ENCODE measurements around the gene CHD6. TPM values are rescaled to one million over a fixed set of nuclear protein-coding genes. Genes with fewer than 3 reads are reported as not detected.

The CHD6 gene
- total and polyA plus RNA-seq, 2 of the 13 experiments (the other 11 are each of a cell fraction or from before 2014, with no cell fraction given) = 14.4 to 52.0 TPM

- TF ChIP-seq ZBTB44 (CRISPR knock-in tag; IDR thresholded peaks at IDR 0.05) = 0 out of 2 replicates have a peak, but pooled peaks have one; percentile 63
- TF ChIP-seq NFIB (CRISPR knock-in tag; IDR thresholded peaks at IDR 0.05; ENCODE audit: borderline replicate concordance) = no peak
- TF ChIP-seq EED (CRISPR knock-in tag; IDR thresholded peaks at IDR 0.05) = 0 out of 2 replicates have a peak, but pooled peaks have one; percentile 38
- TF ChIP-seq, protein P1, sequence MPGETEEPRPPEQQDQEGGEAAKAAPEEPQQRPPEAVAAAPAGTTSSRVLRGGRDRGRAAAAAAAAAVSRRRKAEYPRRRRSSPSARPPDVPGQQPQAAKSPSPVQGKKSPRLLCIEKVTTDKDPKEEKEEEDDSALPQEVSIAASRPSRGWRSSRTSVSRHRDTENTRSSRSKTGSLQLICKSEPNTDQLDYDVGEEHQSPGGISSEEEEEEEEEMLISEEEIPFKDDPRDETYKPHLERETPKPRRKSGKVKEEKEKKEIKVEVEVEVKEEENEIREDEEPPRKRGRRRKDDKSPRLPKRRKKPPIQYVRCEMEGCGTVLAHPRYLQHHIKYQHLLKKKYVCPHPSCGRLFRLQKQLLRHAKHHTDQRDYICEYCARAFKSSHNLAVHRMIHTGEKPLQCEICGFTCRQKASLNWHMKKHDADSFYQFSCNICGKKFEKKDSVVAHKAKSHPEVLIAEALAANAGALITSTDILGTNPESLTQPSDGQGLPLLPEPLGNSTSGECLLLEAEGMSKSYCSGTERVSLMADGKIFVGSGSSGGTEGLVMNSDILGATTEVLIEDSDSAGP (CRISPR knock-in tag; IDR thresholded peaks at IDR 0.05; ENCODE audit: borderline replicate concordance) = peak; percentile 35; the same call in 1 of the 2 replicates
- peak; percentile 28 for TF ChIP-seq AGO1 (IDR thresholded peaks at IDR 0.05; ENCODE audit: low read depth, low read length, poor library complexity, severe bottlenecking)
- no peak for TF ChIP-seq KAT7 (CRISPR knock-in tag; IDR thresholded peaks at IDR 0.05; ENCODE audit: borderline replicate concordance)
- no peak for TF ChIP-seq HHEX (CRISPR knock-in tag; IDR thresholded peaks at IDR 0.05)
- 0 out of 2 replicates have a peak, but pooled peaks have one; percentile 48 for TF ChIP-seq RAD21 (CRISPR knock-in tag; IDR thresholded peaks at IDR 0.05)
- TF ChIP-seq TEF (CRISPR knock-in tag; IDR thresholded peaks at IDR 0.05) = no peak
- TF ChIP-seq KDM5A (IDR thresholded peaks at IDR 0.05; ENCODE audit: borderline replicate concordance, low read length) = no peak; the same call in 1 of the 2 replicates
- TF ChIP-seq BRD4 (CRISPR knock-in tag; IDR thresholded peaks at IDR 0.05) = 0 out of 2 replicates have a peak, but pooled peaks have one; percentile 67
- TF ChIP-seq ZNF501 (CRISPR knock-in tag; IDR thresholded peaks at IDR 0.05) = no peak
- no peak for TF ChIP-seq KLF12 (CRISPR knock-in tag; IDR thresholded peaks at IDR 0.05; ENCODE audit: borderline replicate concordance)
- peak; percentile 38; the same call in 1 of the 2 replicates for TF ChIP-seq HOXD1 (CRISPR knock-in tag; IDR thresholded peaks at IDR 0.05)
- no peak for TF ChIP-seq THAP11 (CRISPR knock-in tag; IDR thresholded peaks at IDR 0.05)
- 0 out of 2 replicates have a peak, but pooled peaks have one; percentile 17 for TF ChIP-seq FOXO1 (CRISPR knock-in tag; IDR thresholded peaks at IDR 0.05)
- no peak for TF ChIP-seq HNRNPUL1 (IDR thresholded peaks at IDR 0.05; ENCODE audit: low read depth, low read length)
- peak; percentile 71; the same call in 1 of the 2 replicates for TF ChIP-seq BRCA1 (CRISPR knock-in tag; IDR thresholded peaks at IDR 0.05)
- no peak for TF ChIP-seq SOX13 (IDR thresholded peaks at IDR 0.05)
- TF ChIP-seq SOX13 (CRISPR knock-in tag; conservative IDR thresholded peaks at IDR 0.05 in 1 of 2, IDR thresholded peaks at IDR 0.05 in 1 of 2) = peak in 1 of 2 experiments; percentile 28; a peak in 1 of 4 replicates
- no peak for TF ChIP-seq REPIN1 (CRISPR knock-in tag; IDR thresholded peaks at IDR 0.05; ENCODE audit: borderline replicate concordance, low read depth)
- no peak for TF ChIP-seq SRSF1 (optimal IDR thresholded peaks at IDR 0.05; ENCODE audit: low read depth, low read length)
- TF ChIP-seq, protein P2, sequence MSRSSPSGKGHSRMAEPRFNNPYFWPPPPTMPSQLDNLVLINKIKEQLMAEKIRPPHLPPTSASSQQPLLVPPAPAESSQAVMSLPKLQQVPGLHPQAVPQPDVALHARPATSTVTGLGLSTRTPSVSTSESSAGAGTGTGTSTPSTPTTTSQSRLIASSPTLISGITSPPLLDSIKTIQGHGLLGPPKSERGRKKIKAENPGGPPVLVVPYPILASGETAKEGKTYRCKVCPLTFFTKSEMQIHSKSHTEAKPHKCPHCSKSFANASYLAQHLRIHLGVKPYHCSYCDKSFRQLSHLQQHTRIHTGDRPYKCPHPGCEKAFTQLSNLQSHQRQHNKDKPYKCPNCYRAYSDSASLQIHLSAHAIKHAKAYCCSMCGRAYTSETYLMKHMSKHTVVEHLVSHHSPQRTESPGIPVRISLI (CRISPR knock-in tag; IDR thresholded peaks at IDR 0.05; ENCODE audit: borderline replicate concordance) = no peak
- no peak for TF ChIP-seq RNF2 (conservative IDR thresholded peaks at IDR 0.05; ENCODE audit: low read depth)
- TF ChIP-seq MEIS2 (CRISPR knock-in tag; IDR thresholded peaks at IDR 0.05) = no peak; the same call in 1 of the 2 replicates
Measured at GRCh38 chr20:41618807-41619311, 682 bp upstream of the CHD6 start (continued).

All from HepG2 (cell line).